ENCODE data around the gene METTL1. TPM values are rescaled to one million over a fixed set of nuclear protein-coding genes. Genes with fewer than 3 reads are reported as not detected.

METTL1 gene
- total and polyA plus RNA-seq, 9 of the 15 experiments (the other 6 are each of a cell fraction or from before 2014, with no cell fraction given): 12.6 to 65.9 (median 39.2) TPM

DNA sequence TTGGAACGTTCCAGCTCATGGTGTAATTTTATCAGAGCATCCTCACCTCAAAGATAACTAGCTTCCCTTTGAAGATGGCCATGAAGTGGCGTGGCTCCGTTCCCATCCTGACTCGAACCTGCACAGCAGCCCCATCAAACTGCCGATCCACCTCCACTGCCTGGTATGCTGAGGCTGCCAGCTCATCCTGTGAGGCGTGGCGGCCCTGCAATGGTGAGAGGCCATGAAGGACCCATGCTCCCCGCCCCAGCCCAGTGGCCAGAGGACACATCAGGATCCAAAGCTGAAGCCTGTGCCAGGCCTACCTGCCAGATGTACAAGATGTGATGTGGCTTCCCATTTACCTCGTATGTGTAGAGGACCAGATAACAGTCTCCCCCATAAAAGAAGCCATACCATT is 35.4 kb upstream of the METTL1 start (continued):
- no peak for TF ChIP-seq FOXA1 (IDR thresholded peaks at IDR 0.05; ENCODE audit: borderline replicate concordance)

DNA sequence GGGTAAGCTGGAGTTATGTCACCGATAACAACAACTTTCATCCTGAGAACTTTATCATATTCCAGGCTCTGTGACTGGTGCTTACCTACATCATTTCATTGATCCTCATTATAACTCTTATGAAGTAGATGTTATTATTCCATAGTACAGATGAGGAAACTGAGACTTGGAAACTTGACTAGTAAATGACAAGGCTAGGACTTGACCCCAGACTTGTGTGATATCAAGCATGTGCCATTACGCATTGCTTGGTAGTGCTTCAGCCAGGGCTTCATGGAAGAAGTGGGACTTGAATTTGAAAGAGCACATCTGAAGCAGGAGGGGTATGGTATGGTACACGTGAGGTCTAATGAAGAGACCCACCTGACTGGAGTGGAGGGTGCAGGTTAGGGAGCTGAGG is 34.8 kb upstream of the METTL1 start:
- Histone ChIP-seq H3K79me2 (ENCODE audit: control insufficient read depth, insufficient read depth, low read length) (no peaks in the 10 kb centered on the region), H3K9me3 (replicated peaks; ENCODE audit: control insufficient read depth, insufficient read depth, low read depth, low read length) (no peaks in the 10 kb centered on the region), H3K4me2 (ENCODE audit: insufficient read depth, low read length) (no peak overlapping the region), H3K9me1 (ENCODE audit: control insufficient read depth, insufficient read depth, low read length) (peaks cover 3% of the 10 kb centered on the region), H3K27ac (ENCODE audit: extremely low read depth, low read depth, low read length) (no peak overlapping the region), H3K27me3 (ENCODE audit: control insufficient read depth in 2 of 2, insufficient read depth in 2 of 2, low read length in 2 of 2) (no peaks in the 10 kb centered on the region), H3K36me3 (ENCODE audit: control insufficient read depth, insufficient read depth, low read length) (peaks cover 19% of the 10 kb centered on the region; the same call in 2 of the 3 replicates), H3K4me1 (replicated peaks in 1 of 2; ENCODE audit: control insufficient read depth in 2 of 2, insufficient read depth in 2 of 2, low read length in 2 of 2) (peaks cover 5 to 10% of the 10 kb centered on the region in 2 experiments; a peak in 3 of 5 replicates), H3K4me3 (no peak overlapping the region), H3K9ac (ENCODE audit: insufficient read depth in 1 of 2, low read depth in 2 of 2, low read length in 2 of 2) (no peak overlapping the region), H2AFZ (ENCODE audit: low read depth, low read length) (no peak overlapping the region), H4K20me1 (replicated peaks; ENCODE audit: control insufficient read depth, insufficient read depth, low read length) (no peaks in the 10 kb centered on the region)
- TF ChIP-seq XRCC4 (IDR thresholded peaks at IDR 0.05; ENCODE audit: extremely low read depth, insufficient read depth, insufficient read length) (no peak), ZNF696 (CRISPR knock-in tag; conservative IDR thresholded peaks at IDR 0.05) (no peak), OTX1 (CRISPR knock-in tag; IDR thresholded peaks at IDR 0.05) (no peak), SP2 (IDR thresholded peaks at IDR 0.05; ENCODE audit: extremely low read depth, low read depth, low read length, poor library complexity, severe bottlenecking) (no peak), ZNF140 (CRISPR knock-in tag; IDR thresholded peaks at IDR 0.05) (no peak), CBX2 (IDR thresholded peaks at IDR 0.05; ENCODE audit: insufficient read depth, low read length, poor library complexity, severe bottlenecking) (no peak), DMBX1 (CRISPR knock-in tag; IDR thresholded peaks at IDR 0.05; ENCODE audit: borderline replicate concordance) (no peak), MYC (IDR thresholded peaks at IDR 0.05; ENCODE audit: low read depth, low read length) (no peak), MYC (CRISPR knock-in tag; IDR thresholded peaks at IDR 0.05; ENCODE audit: borderline replicate concordance, low read depth) (no peak)
- in situ Hi-C loops (cut with MboI) (no loop called here), intact Hi-C loops (cut with micrococcal nuclease) (no loop called here)
- ATAC-seq: no peak
- DNase-seq (ENCODE audit: extremely low read depth in 1 of 4, low spot score in 3 of 4): no peak
- no TSS peak for BruUV-seq (replicated peaks)
- CTCF ChIA-PET (ENCODE audit: low intra/inter-chr PET ratio): no interaction called here
- POLR2A ChIA-PET: interaction anchor here (0.6 to 1.0 kb wide), 2 partner anchors 16 to 177 kb away, joined by 3 to 4 read pairs; no protein-coding TSS in a partner anchor
- 82% methylated on average over 3 of the region's 3 CpGs for WGBS (ENCODE audit: insufficient coverage, low coverage, missing lambda C conversion rate)
- FAIRE-seq: no peak

Data from K562 (cell line).